NCI-H1048 (cell line): ENCODE results near the gene PELI2.

Experiments used
- DNase-seq: peaks from one replicate; lab custom pipeline; 2025; lab: John Stamatoyannopoulos, UW

PELI2 gene

GRCh38 chr14:56206596-56206995, 88.4 kb downstream of the PELI2 start:
- DNase-seq = no peak

GRCh38 chr14:56207626-56208292, 89.5 kb downstream of the PELI2 start:
- no peak for DNase-seq

- DNase-seq = no peak
Measured at GRCh38 chr14:56208520-56208919, 90.3 kb downstream of the PELI2 start.

GRCh38 chr14:56210571-56210970, 92.4 kb downstream of the PELI2 start:
- DNase-seq = no peak

- no peak for DNase-seq
Measured at GRCh38 chr14:56211084-56211483, 92.9 kb downstream of the PELI2 start.

- DNase-seq = no peak
Measured at GRCh38 chr14:56211844-56212243, 93.6 kb downstream of the PELI2 start.

- no peak for DNase-seq
Measured at GRCh38 chr14:56212521-56212920, 94.3 kb downstream of the PELI2 start.

- DNase-seq = no peak
Measured at GRCh38 chr14:56213306-56213705, 95.1 kb downstream of the PELI2 start.

- DNase-seq = no peak
Measured at GRCh38 chr14:56215180-56215579, 97.0 kb downstream of the PELI2 start.

- DNase-seq = peak; percentile 1
Measured at GRCh38 chr14:56216626-56217379, 98.6 kb downstream of the PELI2 start.

GRCh38 chr14:56217380-56218045, 99.3 kb downstream of the PELI2 start:
- DNase-seq = no peak

GRCh38 chr14:56219666-56220413, 101.6 kb downstream of the PELI2 start:
- no peak for DNase-seq

GRCh38 chr14:56221382-56222128, 103.3 kb downstream of the PELI2 start:
- no peak for DNase-seq

- no peak for DNase-seq
Measured at GRCh38 chr14:56224229-56224628, 106.0 kb downstream of the PELI2 start.

GRCh38 chr14:56224691-56225681, 106.8 kb downstream of the PELI2 start:
- DNase-seq = no peak

- DNase-seq = no peak
Measured at GRCh38 chr14:56235388-56235787, 117.2 kb downstream of the PELI2 start.

GRCh38 chr14:56237398-56237797, 119.2 kb downstream of the PELI2 start:
- no peak for DNase-seq

- DNase-seq = no peak
Measured at GRCh38 chr14:56241461-56241860, 123.2 kb downstream of the PELI2 start.

- DNase-seq = no peak
Measured at GRCh38 chr14:56243110-56243509, 124.9 kb downstream of the PELI2 start.

- DNase-seq = no peak
Measured at GRCh38 chr14:56244138-56244789, 126.1 kb downstream of the PELI2 start.
